Skeletal muscle tissue (tissue), 4 donors: ENCODE results near the gene TRIM6. TPM values are rescaled to one million over a fixed set of nuclear protein-coding genes. Genes with fewer than 3 reads are reported as not detected.

Experiments
- H3K27ac ChIP-seq: one replicate; pipeline ENCODE4 v1.7.0; 2013; ENCODE audit warnings: mild to moderate bottlenecking, low read depth, low read length, inconsistent platforms
- H3K27me3 ChIP-seq, 3 donors: one replicate each; pipeline ENCODE4 v1.7.0; 2013; ENCODE audit warnings: low read length in 3 of 3; ENCODE audit not compliant: control insufficient read depth in 3 of 3, insufficient read depth in 3 of 3
- H3K36me3 ChIP-seq, 3 donors: one replicate each; pipeline ENCODE4 v1.7.0; 2013; ENCODE audit warnings: low read length in 3 of 3; ENCODE audit not compliant: control insufficient read depth in 3 of 3, insufficient read depth in 3 of 3
- H3K4me1 ChIP-seq, 3 donors: one replicate each; pipeline ENCODE4 v1.7.0; 2013; ENCODE audit warnings: low read length in 3 of 3, mild to moderate bottlenecking in 3 of 3; ENCODE audit not compliant: control insufficient read depth in 3 of 3, insufficient read depth in 3 of 3
- H3K4me3 ChIP-seq, 3 donors: one replicate each; pipeline ENCODE4 v1.7.0; 2013; ENCODE audit warnings: low read length in 3 of 3
- H3K9ac ChIP-seq, 3 donors: one replicate each; pipeline ENCODE4 v1.7.0; 2013; ENCODE audit warnings: low read length in 3 of 3, mild to moderate bottlenecking in 3 of 3, moderate library complexity in 2 of 3, low read depth in 1 of 3
- H3K9me3 ChIP-seq, 3 donors: one replicate each; pipeline ENCODE4 v1.7.0; 2013; ENCODE audit warnings: low read length in 3 of 3; ENCODE audit not compliant: control insufficient read depth in 3 of 3
- total RNA-seq: library from RNA; depleted of rRNA; stranded (reverse); fragments of >200 nt; gene quantifications from one replicate; pipeline ENCODE4 v1.2.3, GENCODE V29; 2014
- donor health status: Osteomylitis.

TRIM6 gene
- total RNA-seq, 1 donor from 2014 or later, result 1.6 TPM

DNA sequence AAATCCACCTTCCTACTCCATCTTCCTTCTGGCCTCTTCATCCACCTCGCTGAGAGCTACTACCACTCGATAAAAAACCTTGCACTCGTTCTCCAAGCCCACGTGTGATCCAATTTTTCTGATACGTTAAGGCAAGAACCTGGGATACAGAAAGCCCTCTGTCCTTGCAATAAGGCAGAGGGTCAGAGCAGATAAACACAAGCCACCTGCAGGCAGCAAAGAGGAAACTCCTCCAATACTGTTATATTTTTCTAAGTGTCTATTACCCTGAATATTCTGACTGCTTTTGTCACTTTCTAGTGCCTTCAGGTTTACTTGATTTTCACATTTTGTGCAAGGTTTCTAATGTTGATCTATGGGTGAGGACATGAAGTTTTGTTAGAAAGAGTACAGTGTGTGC lies 61.9 kb downstream of the TRIM6 start:
- Histone ChIP-seq H3K4me1 (no peaks in the 10 kb centered on the region), H3K4me3 (no peak overlapping the region), H3K36me3 (peaks cover 0 to 2% (median 0%) of the 10 kb centered on the region in 3 donors), H3K9ac (no peak overlapping the region), H3K27me3 (no peaks in the 10 kb centered on the region), H3K9me3 (peaks cover 0 to 2% (median 0%) of the 10 kb centered on the region in 3 donors), H3K27ac (no peak overlapping the region)

Other genes starting within 250 kb of the TRIM6 start
- not detected for gene OR51B6, start 245.1 kb upstream of the TRIM6 start, total RNA-seq
- gene OR51M1, start 212.8 kb upstream of the TRIM6 start, total RNA-seq, result not detected
- not detected for gene OR51Q1, start 174.5 kb upstream of the TRIM6 start, total RNA-seq
- 0.52 TPM for gene OR51I1, start 155.1 kb upstream of the TRIM6 start, total RNA-seq
- gene OR51I2, start 147.3 kb upstream of the TRIM6 start, total RNA-seq, result not detected
- not detected for gene OR52D1, start 108.0 kb upstream of the TRIM6 start, total RNA-seq
- gene UBQLN3, start 86.7 kb upstream of the TRIM6 start, total RNA-seq, result 0.52 TPM
- gene UBQLNL, start 79.9 kb upstream of the TRIM6 start, total RNA-seq, result under 0.01 TPM
- 0.52 TPM for gene OR52H1, start 48.1 kb upstream of the TRIM6 start, total RNA-seq
- gene OR52B6, start 15.8 kb upstream of the TRIM6 start, total RNA-seq, result not detected
- 6.8 TPM for gene TRIM34, start 28.4 kb downstream of the TRIM6 start, total RNA-seq
- gene TRIM5, start 88.4 kb downstream of the TRIM6 start, total RNA-seq, result 12.5 TPM
- 13.0 TPM for gene TRIM22, start 93.2 kb downstream of the TRIM6 start, total RNA-seq
- gene OR56B1, start 139.8 kb downstream of the TRIM6 start, total RNA-seq, result not detected
- not detected for gene OR52N4, start 157.6 kb downstream of the TRIM6 start, total RNA-seq
- gene OR52N5, start 186.7 kb downstream of the TRIM6 start, total RNA-seq, result not detected
- gene OR52N1, start 194.6 kb downstream of the TRIM6 start, total RNA-seq, result not detected
- not detected for gene OR52N2, start 212.3 kb downstream of the TRIM6 start, total RNA-seq
- gene OR52E6, start 245.3 kb downstream of the TRIM6 start, total RNA-seq, result not detected